Measurements from ENCODE around the gene GRM8. TPM values are rescaled to one million over a fixed set of nuclear protein-coding genes. Genes with fewer than 3 reads are reported as not detected.

The GRM8 gene
- total and polyA plus RNA-seq, 9 of the 15 experiments (the other 6 are each of a cell fraction or from before 2014, with no cell fraction given): 0.13 TPM; not detected in 7

- WGBS (ENCODE audit: insufficient coverage, low coverage, missing lambda C conversion rate): 0% methylated on average over 5 of the region's 5 CpGs
- no peaks in the 10 kb centered on the region for H3K36me3 ChIP-seq (ENCODE audit: control insufficient read depth, insufficient read depth, low read length)
- DNase-seq (ENCODE audit: extremely low read depth in 1 of 4, low spot score in 3 of 4): peak; percentile 45 to 58 (median 50)
- peak overlapping the region; percentile 62 for H3K4me3 ChIP-seq
- intact Hi-C loops (cut with micrococcal nuclease) (loop anchor here (1.0 kb wide), 1 partner anchor 33 kb away; no protein-coding TSS in a partner anchor), in situ Hi-C loops (cut with MboI) (no loop called here)
- peak overlapping the region; percentile 86 to 96 for H3K9ac ChIP-seq (ENCODE audit: insufficient read depth in 1 of 2, low read depth in 2 of 2, low read length in 2 of 2)
- no peaks in the 10 kb centered on the region for H3K9me3 ChIP-seq (replicated peaks; ENCODE audit: control insufficient read depth, insufficient read depth, low read depth, low read length)
- no peaks in the 10 kb centered on the region for H3K9me1 ChIP-seq (ENCODE audit: control insufficient read depth, insufficient read depth, low read length)
- POLR2A ChIA-PET: interaction anchor here (0.6 to 1.6 kb wide), 3 partner anchors 23 to 1499 kb away, joined by 3 read pairs; no protein-coding TSS in a partner anchor
- CTCF ChIA-PET (ENCODE audit: low intra/inter-chr PET ratio): no interaction called here
- peaks cover 3 to 10% of the 10 kb centered on the region in 2 experiments; a peak in 4 of 5 replicates for H3K4me1 ChIP-seq (replicated peaks in 1 of 2; ENCODE audit: control insufficient read depth in 2 of 2, insufficient read depth in 2 of 2, low read length in 2 of 2)
- H3K4me2 ChIP-seq (ENCODE audit: insufficient read depth, low read length): peak overlapping the region; percentile 97
- peak overlapping the region; percentile 76 for H3K27ac ChIP-seq (ENCODE audit: extremely low read depth, low read depth, low read length)
- no peak for FAIRE-seq
- H3K79me2 ChIP-seq (ENCODE audit: control insufficient read depth, insufficient read depth, low read length): peaks cover 18% of the 10 kb centered on the region
- H3K27me3 ChIP-seq (ENCODE audit: control insufficient read depth in 2 of 2, insufficient read depth in 2 of 2, low read length in 2 of 2): no peaks in the 10 kb centered on the region
- no peaks in the 10 kb centered on the region for H4K20me1 ChIP-seq (replicated peaks; ENCODE audit: control insufficient read depth, insufficient read depth, low read length)
- peak overlapping the region; percentile 100 for H2AFZ ChIP-seq (ENCODE audit: low read depth, low read length)
- BruUV-seq (replicated peaks): TSS peak; percentile 79
- ATAC-seq: peak; percentile 81
- no peak for TF ChIP-seq TCF3 (CRISPR knock-in tag; IDR thresholded peaks at IDR 0.05)
- no peak for TF ChIP-seq THAP12 (CRISPR knock-in tag; IDR thresholded peaks at IDR 0.05)
- peak in 1 of 2 experiments; percentile 18; a peak in 1 of 4 replicates for TF ChIP-seq HDAC1 (IDR thresholded peaks at IDR 0.05)
- no peak for TF ChIP-seq ZNF436 (CRISPR knock-in tag; IDR thresholded peaks at IDR 0.05)
- no peak for TF ChIP-seq MAFF (IDR thresholded peaks at IDR 0.05; ENCODE audit: low read length)
- TF ChIP-seq POLR2G (IDR thresholded peaks at IDR 0.05; ENCODE audit: low read depth, low read length): peak; percentile 52; the same call in 1 of the 2 replicates
- TF ChIP-seq BRD4 (IDR thresholded peaks at IDR 0.05): no peak
- TF ChIP-seq NCOA2 (IDR thresholded peaks at IDR 0.05; ENCODE audit: partially characterized antibody in 2 of 2): no peak
- TF ChIP-seq TRIM28 (IDR thresholded peaks at IDR 0.05): no peak
- TF ChIP-seq MNT (conservative IDR thresholded peaks at IDR 0.05): 0 out of 4 replicates have a peak, but pooled peaks of 1 of the 2 experiments have one; percentile 23
- TF ChIP-seq TSHZ1 (CRISPR knock-in tag; IDR thresholded peaks at IDR 0.05): no peak
Measured at GRCh38 chr7:126668367-126668752, 584.4 kb downstream of the GRM8 start.

All from K562 (cell line).